ENCODE measurements around the gene PER2.
"Not testable (repeated sequence)": the region's sequence is repeated elsewhere in the genome, so short reads cannot be mapped to it uniquely, and the experiment has no call there.

PER2 gene

DNA sequence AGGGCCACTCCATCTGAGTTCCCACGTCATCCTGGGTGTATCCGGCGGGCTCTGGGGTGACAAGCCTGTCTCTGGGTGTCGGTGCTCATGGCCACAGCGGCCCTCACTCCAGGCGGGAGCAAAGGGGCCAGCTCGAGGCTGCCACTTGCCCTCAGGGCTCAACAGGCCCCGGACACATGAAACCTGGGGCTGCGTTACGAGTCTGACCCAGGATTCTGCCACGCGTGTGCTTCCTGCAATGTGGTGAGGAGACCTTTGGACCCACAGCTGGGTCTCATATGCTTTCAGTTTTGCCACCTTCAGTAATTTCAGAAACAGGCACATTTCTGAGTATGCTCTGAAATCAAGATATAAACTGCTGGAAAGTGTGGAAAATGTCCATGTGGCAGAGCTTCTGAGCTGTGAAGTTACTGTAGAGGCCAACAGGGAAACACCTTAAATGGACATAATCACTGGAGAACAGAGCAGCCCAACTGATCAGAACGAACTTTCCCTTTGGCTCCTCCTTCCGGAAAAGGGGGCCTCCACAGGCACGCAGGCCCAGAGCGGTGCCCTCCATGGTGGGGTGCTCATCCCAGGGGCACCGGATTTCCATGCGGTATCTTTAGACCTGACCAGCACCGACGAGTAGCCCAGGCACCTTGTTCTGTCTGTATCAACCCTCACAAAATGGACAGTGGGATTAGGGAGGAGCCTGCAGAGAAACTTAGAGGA is 14.1 kb downstream of the PER2 start:
- TF ChIP-seq, protein P1, sequence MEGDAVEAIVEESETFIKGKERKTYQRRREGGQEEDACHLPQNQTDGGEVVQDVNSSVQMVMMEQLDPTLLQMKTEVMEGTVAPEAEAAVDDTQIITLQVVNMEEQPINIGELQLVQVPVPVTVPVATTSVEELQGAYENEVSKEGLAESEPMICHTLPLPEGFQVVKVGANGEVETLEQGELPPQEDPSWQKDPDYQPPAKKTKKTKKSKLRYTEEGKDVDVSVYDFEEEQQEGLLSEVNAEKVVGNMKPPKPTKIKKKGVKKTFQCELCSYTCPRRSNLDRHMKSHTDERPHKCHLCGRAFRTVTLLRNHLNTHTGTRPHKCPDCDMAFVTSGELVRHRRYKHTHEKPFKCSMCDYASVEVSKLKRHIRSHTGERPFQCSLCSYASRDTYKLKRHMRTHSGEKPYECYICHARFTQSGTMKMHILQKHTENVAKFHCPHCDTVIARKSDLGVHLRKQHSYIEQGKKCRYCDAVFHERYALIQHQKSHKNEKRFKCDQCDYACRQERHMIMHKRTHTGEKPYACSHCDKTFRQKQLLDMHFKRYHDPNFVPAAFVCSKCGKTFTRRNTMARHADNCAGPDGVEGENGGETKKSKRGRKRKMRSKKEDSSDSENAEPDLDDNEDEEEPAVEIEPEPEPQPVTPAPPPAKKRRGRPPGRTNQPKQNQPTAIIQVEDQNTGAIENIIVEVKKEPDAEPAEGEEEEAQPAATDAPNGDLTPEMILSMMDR (IDR thresholded peaks at IDR 0.05; ENCODE audit: low read depth, low read length), result no peak
- Histone ChIP-seq H3K4me3 (ENCODE audit: low read depth, low read length) (no peak overlapping the region), H3K36me3 (peaks cover 40% of the 10 kb centered on the region), H3K4me1 (no peaks in the 10 kb centered on the region), H3K27me3 (no peaks in the 10 kb centered on the region), H3K9me3 (no peaks in the 10 kb centered on the region)
- no peak for DNase-seq

DNA sequence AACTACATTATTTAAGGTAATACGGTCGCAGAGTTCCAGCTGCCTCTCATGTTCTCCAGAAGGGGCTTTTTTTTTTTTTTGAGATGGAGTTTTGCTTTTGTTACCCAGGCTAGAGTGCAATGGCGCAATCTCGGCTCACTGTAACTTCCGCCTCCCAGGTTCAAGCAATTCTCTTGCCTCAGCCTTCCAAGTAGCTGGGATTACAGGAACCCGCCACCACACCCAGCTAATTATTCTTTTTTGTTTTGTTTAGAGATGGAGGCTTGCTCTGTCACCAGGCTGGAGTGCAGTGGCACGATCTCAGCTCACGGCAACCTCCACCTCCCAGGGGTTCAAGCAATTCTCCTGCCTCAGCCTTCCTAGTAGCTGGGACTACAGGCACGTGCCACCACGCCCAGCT is 15.0 kb downstream of the PER2 start:
- peaks cover 44% of the 10 kb centered on the region for H3K36me3 ChIP-seq
- DNase-seq; H3K27me3 ChIP-seq; H3K4me3 ChIP-seq (ENCODE audit: low read depth, low read length); H3K4me1 ChIP-seq; H3K9me3 ChIP-seq: not testable (repeated sequence)

DNA sequence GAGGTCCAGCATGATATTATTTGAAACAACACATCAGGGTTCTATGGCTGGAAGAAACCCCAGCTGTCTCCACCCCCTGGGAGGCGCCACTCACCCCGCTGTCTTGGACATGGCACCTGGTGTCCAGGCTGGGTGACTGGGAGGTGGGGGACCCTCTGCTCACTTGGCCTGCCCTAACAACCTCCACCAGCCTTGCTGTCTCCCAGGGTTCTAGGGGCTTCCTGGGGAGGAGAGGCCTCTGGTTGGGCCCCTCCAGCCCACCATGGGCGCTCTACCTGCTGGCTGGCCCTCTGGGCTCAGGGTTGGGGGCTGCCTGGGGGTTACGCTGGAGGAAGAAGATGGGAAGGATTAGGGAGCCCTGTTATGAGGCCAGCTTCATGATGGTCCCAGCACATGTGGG is 16.3 kb downstream of the PER2 start:
- no peaks in the 10 kb centered on the region for H3K9me3 ChIP-seq
- TF ChIP-seq, protein P1 (IDR thresholded peaks at IDR 0.05; ENCODE audit: low read depth, low read length), result no peak
- peaks cover 48% of the 10 kb centered on the region for H3K36me3 ChIP-seq
- H3K4me1 ChIP-seq, result no peaks in the 10 kb centered on the region
- no peak for DNase-seq
- no peak overlapping the region for H3K4me3 ChIP-seq (ENCODE audit: low read depth, low read length)
- H3K27me3 ChIP-seq, result no peaks in the 10 kb centered on the region

DNA sequence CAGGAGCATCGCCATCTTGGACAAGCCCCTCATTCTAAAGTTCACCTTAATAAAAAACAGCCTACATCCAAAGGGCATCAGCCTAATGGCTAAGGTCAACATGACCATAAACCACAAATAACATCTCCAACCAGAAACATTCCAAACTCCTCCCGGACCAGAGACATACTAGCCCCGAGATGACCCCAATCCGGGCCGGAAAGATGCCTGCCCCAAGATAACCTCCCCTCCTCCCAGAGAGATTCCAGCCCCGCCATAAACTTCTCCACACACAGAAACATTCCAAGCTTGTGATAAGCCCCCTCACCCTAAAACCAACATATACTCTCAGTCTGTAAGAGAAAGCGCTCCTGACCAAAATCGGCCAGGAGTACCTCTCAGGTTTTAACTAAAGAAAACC is 16.7 kb downstream of the PER2 start:
- H3K9me3 ChIP-seq; H3K4me1 ChIP-seq; H3K4me3 ChIP-seq (ENCODE audit: low read depth, low read length); H3K27me3 ChIP-seq; DNase-seq: not testable (repeated sequence)
- peaks cover 49% of the 10 kb centered on the region for H3K36me3 ChIP-seq

DNA sequence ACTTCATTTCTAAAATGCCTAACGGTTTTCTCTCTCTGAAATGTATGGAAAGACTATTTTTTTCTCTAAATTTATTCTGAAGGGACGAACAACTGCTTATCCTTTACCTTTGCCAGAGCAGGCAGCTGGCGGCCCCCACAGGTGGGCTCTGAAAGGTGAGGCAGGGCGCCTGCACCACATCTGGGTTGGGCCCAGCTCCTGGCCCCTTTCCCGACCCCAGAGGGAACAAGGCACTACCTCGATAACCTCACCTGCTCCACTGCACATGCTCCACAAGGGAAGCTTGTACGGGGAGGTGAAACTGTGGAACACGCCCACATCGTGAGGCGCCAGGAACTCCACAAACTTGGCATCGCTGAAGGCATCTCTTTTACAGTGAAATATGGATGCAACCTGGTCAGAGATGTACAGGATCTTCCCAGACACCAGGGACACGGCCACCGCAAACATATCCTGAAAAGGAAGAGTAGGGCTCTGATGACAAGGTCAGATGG is 17.3 kb downstream of the PER2 start:
- TF ChIP-seq, protein P1 (IDR thresholded peaks at IDR 0.05; ENCODE audit: low read depth, low read length), result no peak
- Histone ChIP-seq H3K27me3 (no peaks in the 10 kb centered on the region), H3K4me1 (no peaks in the 10 kb centered on the region), H3K36me3 (peaks cover 49% of the 10 kb centered on the region), H3K9me3 (no peaks in the 10 kb centered on the region), H3K4me3 (ENCODE audit: low read depth, low read length) (no peak overlapping the region)
- no peak for DNase-seq

DNA sequence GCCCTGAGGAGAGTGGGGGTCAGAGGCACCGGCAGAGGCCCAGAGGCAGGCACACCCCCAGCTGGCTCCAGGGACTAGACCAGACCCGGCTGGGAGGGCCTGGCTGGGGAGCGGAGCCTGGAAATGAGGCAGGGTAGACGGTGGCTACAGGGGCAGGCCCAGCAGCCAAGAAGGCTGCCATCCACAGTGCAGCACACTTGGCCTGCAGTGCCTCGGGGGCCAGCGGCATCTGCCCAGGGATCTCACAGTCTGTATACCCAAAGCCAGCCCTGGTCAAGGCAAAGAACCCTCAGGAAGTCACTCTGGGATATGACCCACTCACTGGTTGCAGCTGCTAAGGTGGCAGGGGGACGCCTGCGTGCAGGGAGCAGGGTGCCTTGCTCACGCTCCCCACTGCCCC is 17.8 kb downstream of the PER2 start:
- TF ChIP-seq, protein P1 (IDR thresholded peaks at IDR 0.05; ENCODE audit: low read depth, low read length), result no peak
- DNase-seq, result no peak
- peaks cover 49% of the 10 kb centered on the region for H3K36me3 ChIP-seq
- no peaks in the 10 kb centered on the region for H3K4me1 ChIP-seq
- no peaks in the 10 kb centered on the region for H3K9me3 ChIP-seq
- H3K27me3 ChIP-seq, result no peaks in the 10 kb centered on the region
- no peak overlapping the region for H3K4me3 ChIP-seq (ENCODE audit: low read depth, low read length)

DNA sequence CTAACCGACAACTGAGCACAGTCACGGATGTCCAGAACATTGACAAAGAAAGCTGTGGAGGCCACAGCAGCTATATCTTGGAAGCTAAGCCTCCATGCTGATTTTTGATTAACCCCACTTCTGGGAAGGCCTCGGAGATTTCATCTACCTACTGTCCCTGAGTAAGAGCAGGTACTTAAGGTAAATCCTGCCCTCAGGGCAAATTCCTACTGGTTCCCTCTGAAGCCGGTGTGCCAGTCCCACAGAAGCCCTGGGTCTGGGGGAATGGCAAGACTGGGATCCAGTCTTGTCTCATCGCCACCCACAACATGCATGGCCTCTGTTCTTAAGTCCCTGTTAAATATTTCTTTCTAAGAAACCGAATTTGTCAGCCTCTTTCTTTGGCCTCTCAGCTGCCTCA is 18.7 kb downstream of the PER2 start:
- Histone ChIP-seq H3K4me3 (ENCODE audit: low read depth, low read length) (no peak overlapping the region), H3K4me1 (no peaks in the 10 kb centered on the region), H3K9me3 (no peaks in the 10 kb centered on the region), H3K27me3 (no peaks in the 10 kb centered on the region), H3K36me3 (peaks cover 40% of the 10 kb centered on the region)
- DNase-seq, result no peak
- TF ChIP-seq, protein P1 (IDR thresholded peaks at IDR 0.05; ENCODE audit: low read depth, low read length), result no peak

Data from BE2C (cell line).